ENCODE measurements around the gene SEC14L2.

SEC14L2 gene

GRCh38 chr22:30469165-30469564, 72.3 kb downstream of the SEC14L2 start:
- TF ChIP-seq CTCF (IDR thresholded peaks at IDR 0.05; ENCODE audit: poor library complexity, severe bottlenecking): no peak
- no peak for ATAC-seq (ENCODE audit: low read depth)
- H3K27ac ChIP-seq (ENCODE audit: poor library complexity, severe bottlenecking): no peak overlapping the region
- no peaks in the 10 kb centered on the region for H3K9me3 ChIP-seq (ENCODE audit: severe bottlenecking)
- no peaks in the 10 kb centered on the region for H3K36me3 ChIP-seq (ENCODE audit: low read depth)
- H3K4me3 ChIP-seq (ENCODE audit: severe bottlenecking): no peak overlapping the region
- H3K27me3 ChIP-seq (ENCODE audit: insufficient read depth, poor library complexity, severe bottlenecking): no peaks in the 10 kb centered on the region
- DNase-seq (ENCODE audit: low spot score): no peak
- H3K4me1 ChIP-seq (ENCODE audit: insufficient read depth, poor library complexity, severe bottlenecking): no peaks in the 10 kb centered on the region

- no peaks in the 10 kb centered on the region for H3K36me3 ChIP-seq (ENCODE audit: low read depth)
- no peak overlapping the region for H3K4me3 ChIP-seq (ENCODE audit: severe bottlenecking)
- H3K27ac ChIP-seq (ENCODE audit: poor library complexity, severe bottlenecking): no peak overlapping the region
- ATAC-seq (ENCODE audit: low read depth): no peak
- H3K27me3 ChIP-seq (ENCODE audit: insufficient read depth, poor library complexity, severe bottlenecking): no peaks in the 10 kb centered on the region
- no peaks in the 10 kb centered on the region for H3K9me3 ChIP-seq (ENCODE audit: severe bottlenecking)
- no peaks in the 10 kb centered on the region for H3K4me1 ChIP-seq (ENCODE audit: insufficient read depth, poor library complexity, severe bottlenecking)
- DNase-seq (ENCODE audit: low spot score): no peak
- TF ChIP-seq CTCF (IDR thresholded peaks at IDR 0.05; ENCODE audit: poor library complexity, severe bottlenecking): no peak
These were observed 73.8 kb downstream of the SEC14L2 start for GRCh38 chr22:30470655-30471054.

GRCh38 chr22:30471616-30472318, 74.9 kb downstream of the SEC14L2 start, which contains the start of gene SEC14L3:
Gene SEC14L3 (minus strand): TSS chr22:30472017. CDS start chr22:30471958, 59 bp downstream.
- no peaks in the 10 kb centered on the region for H3K4me1 ChIP-seq (ENCODE audit: insufficient read depth, poor library complexity, severe bottlenecking)
- TF ChIP-seq CTCF (IDR thresholded peaks at IDR 0.05; ENCODE audit: poor library complexity, severe bottlenecking): no peak
- ATAC-seq (ENCODE audit: low read depth): no peak
- no peak within 1 kb of the TSS for H3K27ac ChIP-seq (ENCODE audit: poor library complexity, severe bottlenecking)
- no peaks in the 10 kb centered on the region for H3K27me3 ChIP-seq (ENCODE audit: insufficient read depth, poor library complexity, severe bottlenecking)
- no peak for DNase-seq (ENCODE audit: low spot score)
- no peaks in the 10 kb centered on the region for H3K9me3 ChIP-seq (ENCODE audit: severe bottlenecking)
- no peak within 1 kb of the TSS for H3K4me3 ChIP-seq (ENCODE audit: severe bottlenecking)
- no peaks in the 10 kb centered on the region for H3K36me3 ChIP-seq (ENCODE audit: low read depth)

- H3K4me1 ChIP-seq (ENCODE audit: insufficient read depth, poor library complexity, severe bottlenecking): no peaks in the 10 kb centered on the region
- H3K27me3 ChIP-seq (ENCODE audit: insufficient read depth, poor library complexity, severe bottlenecking): no peaks in the 10 kb centered on the region
- no peak for TF ChIP-seq CTCF (IDR thresholded peaks at IDR 0.05; ENCODE audit: poor library complexity, severe bottlenecking)
- DNase-seq (ENCODE audit: low spot score): no peak
- no peaks in the 10 kb centered on the region for H3K36me3 ChIP-seq (ENCODE audit: low read depth)
- no peak overlapping the region for H3K27ac ChIP-seq (ENCODE audit: poor library complexity, severe bottlenecking)
- no peaks in the 10 kb centered on the region for H3K9me3 ChIP-seq (ENCODE audit: severe bottlenecking)
- peak; percentile 63 for ATAC-seq (ENCODE audit: low read depth)
- no peak overlapping the region for H3K4me3 ChIP-seq (ENCODE audit: severe bottlenecking)
These were observed 76.3 kb downstream of the SEC14L2 start for GRCh38 chr22:30472994-30473720.

- Histone ChIP-seq H3K4me3 (ENCODE audit: severe bottlenecking) (no peak overlapping the region), H3K4me1 (ENCODE audit: insufficient read depth, poor library complexity, severe bottlenecking) (no peaks in the 10 kb centered on the region), H3K36me3 (ENCODE audit: low read depth) (no peaks in the 10 kb centered on the region), H3K9me3 (ENCODE audit: severe bottlenecking) (no peaks in the 10 kb centered on the region), H3K27me3 (ENCODE audit: insufficient read depth, poor library complexity, severe bottlenecking) (no peaks in the 10 kb centered on the region), H3K27ac (ENCODE audit: poor library complexity, severe bottlenecking) (no peak overlapping the region)
- TF ChIP-seq CTCF (IDR thresholded peaks at IDR 0.05; ENCODE audit: poor library complexity, severe bottlenecking): no peak
- ATAC-seq (ENCODE audit: low read depth) (no peak), DNase-seq (ENCODE audit: low spot score) (no peak)
These were observed 77.3 kb downstream of the SEC14L2 start for GRCh38 chr22:30474121-30474520.
